Endothelial cell of hepatic sinusoid (primary cell): ENCODE results near the gene KATNAL2.
"Not testable (repeated sequence)": the region's sequence is repeated elsewhere in the genome, so short reads cannot be mapped to it uniquely, and the experiment has no call there.

Experiments
- in situ Hi-C: cut with HindIII; loops from 2 replicates; pipeline ENCODE4 v1.10.0; 2017; ENCODE audit warnings: low sequenced_read_pairs

The KATNAL2 gene

GRCh38 chr18:46920653-46921052 is 3.3 kb downstream of the KATNAL2 start:
- in situ Hi-C loops, result no loop called here

- in situ Hi-C loops, result no loop called here
Observed at GRCh38 chr18:46939337-46939963, 22.0 kb downstream of the KATNAL2 start.

GRCh38 chr18:46939998-46940571 is 22.7 kb downstream of the KATNAL2 start:
- in situ Hi-C loops, result no loop called here

GRCh38 chr18:46942646-46943045 is 25.2 kb downstream of the KATNAL2 start:
- in situ Hi-C loops, result no loop called here

- in situ Hi-C loops, result no loop called here
Observed at GRCh38 chr18:46946656-46947282, 29.4 kb downstream of the KATNAL2 start.

GRCh38 chr18:46950064-46950656 is 32.8 kb downstream of the KATNAL2 start:
- in situ Hi-C loops, result no loop called here

- in situ Hi-C loops, result no loop called here
Observed at GRCh38 chr18:46953195-46953594, 35.8 kb downstream of the KATNAL2 start.

GRCh38 chr18:46958209-46958608 is 40.8 kb downstream of the KATNAL2 start:
- in situ Hi-C loops, result no loop called here

GRCh38 chr18:46963656-46964578 is 46.5 kb downstream of the KATNAL2 start:
- in situ Hi-C loops, result not testable (repeated sequence)

- in situ Hi-C loops, result not testable (repeated sequence)
Observed at GRCh38 chr18:46964579-46965293, 47.3 kb downstream of the KATNAL2 start.

- in situ Hi-C loops, result not testable (repeated sequence)
Observed at GRCh38 chr18:46966266-46966665, 48.9 kb downstream of the KATNAL2 start.

- in situ Hi-C loops, result not testable (repeated sequence)
Observed at GRCh38 chr18:46969551-46969950, 52.1 kb downstream of the KATNAL2 start.

- in situ Hi-C loops, result not testable (repeated sequence)
Observed at GRCh38 chr18:47019870-47020269, 102.5 kb downstream of the KATNAL2 start.

GRCh38 chr18:47020757-47021156 is 103.4 kb downstream of the KATNAL2 start:
- in situ Hi-C loops, result not testable (repeated sequence)

GRCh38 chr18:47022821-47023220 is 105.4 kb downstream of the KATNAL2 start:
- in situ Hi-C loops, result not testable (repeated sequence)

- in situ Hi-C loops, result not testable (repeated sequence)
Observed at GRCh38 chr18:47023769-47024465, 106.5 kb downstream of the KATNAL2 start.

- in situ Hi-C loops, result not testable (repeated sequence)
Observed at GRCh38 chr18:47025557-47026174, 108.3 kb downstream of the KATNAL2 start.

GRCh38 chr18:47028738-47029137 is 111.3 kb downstream of the KATNAL2 start:
- in situ Hi-C loops, result not testable (repeated sequence)

GRCh38 chr18:47029684-47030353 is 112.4 kb downstream of the KATNAL2 start:
- in situ Hi-C loops, result not testable (repeated sequence)
